HepG2 (cell line): Measurements from ENCODE around the gene SBSN.

Experiments used
- BRCA1 ChIP-seq: sonication (generic); formaldehyde crosslinking; IDR thresholded peaks from 2 replicates; pipeline ENCODE4 v1.4.0; 2020; ENCODE audit warnings: missing genetic modification reagents
- CEBPB ChIP-seq: IDR thresholded peaks from 2 replicates; pipeline ENCODE4 v1.6.1; 2011; ENCODE audit warnings: low read depth, low read length, improper control_type of control experiment, borderline replicate concordance
- FOSL1 ChIP-seq: sonication (generic); formaldehyde crosslinking; IDR thresholded peaks from 2 replicates; pipeline ENCODE4 v1.9.0; 2021; ENCODE audit warnings: missing genetic modification reagents, borderline replicate concordance
- FOXA1 ChIP-seq, 2 experiments: fragments of 450-650 bp in 1 of 2; sonication (generic) in 1 of 2; formaldehyde crosslinking in 1 of 2; IDR thresholded peaks; 2 replicates each; pipeline versions ENCODE4 v1.4.0 to v1.6.1; 2016 to 2020; ENCODE audit warnings: missing genetic modification reagents in 1 of 2
- JUN ChIP-seq: sonication (generic); formaldehyde crosslinking; IDR thresholded peaks from 2 replicates; pipeline ENCODE4 v1.4.0; 2020; ENCODE audit warnings: mild to moderate bottlenecking, missing genetic modification reagents
- KDM4B ChIP-seq: sonication (generic); formaldehyde crosslinking; IDR thresholded peaks from 2 replicates; pipeline ENCODE4 v1.4.0; 2020; ENCODE audit warnings: missing genetic modification reagents
- ZKSCAN1 ChIP-seq: fragments of 150-350 bp; IDR thresholded peaks from 2 replicates; pipeline ENCODE4 v1.6.1; 2014; ENCODE audit warnings: low read length
- ZNF3 ChIP-seq: IDR thresholded peaks from 2 replicates; pipeline ENCODE4 v1.7.0; 2017; ENCODE audit warnings: inconsistent platforms
- TF ChIP-seq, protein P1 (sequence below): sonication (generic); formaldehyde crosslinking; IDR thresholded peaks from 2 replicates; pipeline ENCODE4 v1.4.0; 2020; ENCODE audit warnings: missing genetic modification reagents
- TF ChIP-seq, protein P2 (sequence below): sonication (generic); formaldehyde crosslinking; IDR thresholded peaks from 2 replicates; pipeline ENCODE4 v1.5.0; 2020; ENCODE audit warnings: mild to moderate bottlenecking, missing genetic modification reagents

DNA sequence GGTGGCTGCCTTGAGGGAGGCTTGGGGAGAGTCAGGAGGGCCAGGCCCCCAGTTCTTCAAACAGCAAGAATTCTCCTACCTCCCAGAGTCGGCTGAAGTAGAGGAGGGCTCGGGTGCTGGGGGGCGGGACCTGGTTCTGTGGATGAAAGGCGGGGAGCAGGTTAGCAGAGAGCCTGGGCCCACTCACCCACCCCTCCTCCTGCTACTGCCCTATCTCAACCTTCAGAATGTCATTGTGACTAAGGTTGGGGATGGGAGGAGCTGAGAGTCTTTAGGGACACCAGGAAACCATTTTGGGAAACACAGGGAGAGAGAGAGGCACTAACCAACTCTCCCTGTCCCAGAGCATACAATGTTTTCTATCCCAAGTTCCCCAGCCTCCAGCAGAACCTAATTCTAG lies 25.4 kb downstream of the SBSN start:
- no peak for TF ChIP-seq ZNF3 (CRISPR knock-in tag)
- TF ChIP-seq CEBPB: no peak
- TF ChIP-seq, protein P1, sequence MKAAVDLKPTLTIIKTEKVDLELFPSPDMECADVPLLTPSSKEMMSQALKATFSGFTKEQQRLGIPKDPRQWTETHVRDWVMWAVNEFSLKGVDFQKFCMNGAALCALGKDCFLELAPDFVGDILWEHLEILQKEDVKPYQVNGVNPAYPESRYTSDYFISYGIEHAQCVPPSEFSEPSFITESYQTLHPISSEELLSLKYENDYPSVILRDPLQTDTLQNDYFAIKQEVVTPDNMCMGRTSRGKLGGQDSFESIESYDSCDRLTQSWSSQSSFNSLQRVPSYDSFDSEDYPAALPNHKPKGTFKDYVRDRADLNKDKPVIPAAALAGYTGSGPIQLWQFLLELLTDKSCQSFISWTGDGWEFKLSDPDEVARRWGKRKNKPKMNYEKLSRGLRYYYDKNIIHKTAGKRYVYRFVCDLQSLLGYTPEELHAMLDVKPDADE (CRISPR knock-in tag): no peak
- no peak for TF ChIP-seq KDM4B
- TF ChIP-seq FOSL1 (CRISPR knock-in tag): no peak
- no peak for TF ChIP-seq FOXA1 (IDR thresholded peaks at IDR 0.05)
- TF ChIP-seq FOXA1 (CRISPR knock-in tag; IDR thresholded peaks at IDR 0.05): no peak
- TF ChIP-seq, protein P2, sequence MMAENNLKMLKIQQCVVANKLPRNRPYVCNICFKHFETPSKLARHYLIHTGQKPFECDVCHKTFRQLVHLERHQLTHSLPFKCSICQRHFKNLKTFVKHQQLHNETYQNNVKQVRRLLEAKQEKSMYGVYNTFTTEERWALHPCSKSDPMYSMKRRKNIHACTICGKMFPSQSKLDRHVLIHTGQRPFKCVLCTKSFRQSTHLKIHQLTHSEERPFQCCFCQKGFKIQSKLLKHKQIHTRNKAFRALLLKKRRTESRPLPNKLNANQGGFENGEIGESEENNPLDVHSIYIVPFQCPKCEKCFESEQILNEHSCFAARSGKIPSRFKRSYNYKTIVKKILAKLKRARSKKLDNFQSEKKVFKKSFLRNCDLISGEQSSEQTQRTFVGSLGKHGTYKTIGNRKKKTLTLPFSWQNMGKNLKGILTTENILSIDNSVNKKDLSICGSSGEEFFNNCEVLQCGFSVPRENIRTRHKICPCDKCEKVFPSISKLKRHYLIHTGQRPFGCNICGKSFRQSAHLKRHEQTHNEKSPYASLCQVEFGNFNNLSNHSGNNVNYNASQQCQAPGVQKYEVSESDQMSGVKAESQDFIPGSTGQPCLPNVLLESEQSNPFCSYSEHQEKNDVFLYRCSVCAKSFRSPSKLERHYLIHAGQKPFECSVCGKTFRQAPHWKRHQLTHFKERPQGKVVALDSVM: no peak
- TF ChIP-seq JUN: no peak
- no peak for TF ChIP-seq BRCA1 (CRISPR knock-in tag)
- TF ChIP-seq ZKSCAN1: no peak
